Psoas muscle (tissue), 8 donors: ENCODE data around the gene ITGAD. TPM values are rescaled to one million over a fixed set of nuclear protein-coding genes. Genes with fewer than 3 reads are reported as not detected.
A peak's percentile ranks its signal among the peaks of the same experiment; 100 is the strongest.

ENCODE experiments used
- ATAC-seq, 4 donors: fragments of 200-7000 bp; cut with Tn5 transposase; one replicate each; pipeline ENCODE4 v1.9.1; 2020; ENCODE audit warnings: moderate library complexity in 3 of 4, mild to moderate bottlenecking in 2 of 4
- DNase-seq, 2 donors: peaks; one replicate each; pipeline ENCODE4 v3.0.0-alpha.2; 2020
- H3K27ac ChIP-seq: fragments of 200-600 bp; one replicate; pipeline ENCODE4 v1.8.0; 2022
- H3K27me3 ChIP-seq, 3 donors: fragments of 200-600 bp in 1 of 3; one replicate each; pipeline versions ENCODE4 v1.6.1 to v1.8.0; 2013 to 2022; ENCODE audit warnings: low read length in 2 of 3, mild to moderate bottlenecking in 2 of 3, moderate library complexity in 1 of 3; ENCODE audit not compliant: insufficient read depth in 3 of 3
- H3K36me3 ChIP-seq, 2 donors: fragments of 200-600 bp in 1 of 2; one replicate each; pipeline versions ENCODE4 v1.6.1 to v1.8.0; 2013 to 2022; ENCODE audit warnings: low read depth in 1 of 2, mild to moderate bottlenecking in 1 of 2, moderate library complexity in 1 of 2; ENCODE audit not compliant: insufficient read depth in 1 of 2
- H3K4me1 ChIP-seq: fragments of 200-600 bp; one replicate; pipeline ENCODE4 v1.8.0; 2022
- H3K4me3 ChIP-seq: fragments of 200-600 bp; one replicate; pipeline ENCODE4 v1.8.0; 2022; ENCODE audit warnings: mild to moderate bottlenecking
- H3K9me3 ChIP-seq: fragments of 200-600 bp; one replicate; pipeline ENCODE4 v1.8.0; 2022
- WGBS, 3 donors: extraction: QIAGEN DNeasy Blood & Tissue Kit; methylation state at CpG; one replicate each; pipeline versions ENCODE4 v1.1.6 to v1.1.7; 2013; 5-methylcytosine and 5-hydroxymethylcytosine counted together
- intact Hi-C, 2 donors: fragments of 100-400 bp; cut with DNase I; formaldehyde crosslinking; loops; one replicate each; pipeline versions ENCODE4 v1.11.0 to v1.14.2; 2022
- polyA plus RNA-seq, 3 donors: library from polyadenylated mRNA; stranded (reverse); fragments of 200-250 nt; gene quantifications; one replicate each; pipeline ENCODE4 v1.2.3, GENCODE V29; 2013
- total RNA-seq, 4 donors: library from RNA; stranded (reverse); fragmentation: NEBNext Ultra II Directional in 2 of 4; extraction: Animal tissue kit (Norgen Biotek cat#: 25700) in 2 of 4; gene quantifications; one replicate each; pipeline versions ENCODE4 v1.2.1 to v1.2.4, GENCODE V29; 2021 to 2023
- TF ChIP-seq, protein P1 (sequence below): fragments of 200-600 bp; IDR thresholded peaks from one replicate; pipeline ENCODE4 v1.8.0; 2022; ENCODE audit warnings: antibody characterized with exemption
- donor health status: healthy with polysubstance abuse.
- donor health status: DM: no; HTN: no; CAD: no; lungs with moderate emphysema.
- donor health status: Bipolar disorder and iron deficiency.
- donor health status: healthy.
- donor health status: DM: yes; HTN: yes; CAD: no.
- donor health status: DM: no; HTN: no; CAD: no.
- donor health status: DM: no; HTN: no; CAD: no.
- donor health status: DM: yes; HTN: yes; CAD: no.

Gene ITGAD
- total and polyA plus RNA-seq, 7 donors: 0.01 to 0.42 (median 0.06) TPM; not detected in 3

DNA sequence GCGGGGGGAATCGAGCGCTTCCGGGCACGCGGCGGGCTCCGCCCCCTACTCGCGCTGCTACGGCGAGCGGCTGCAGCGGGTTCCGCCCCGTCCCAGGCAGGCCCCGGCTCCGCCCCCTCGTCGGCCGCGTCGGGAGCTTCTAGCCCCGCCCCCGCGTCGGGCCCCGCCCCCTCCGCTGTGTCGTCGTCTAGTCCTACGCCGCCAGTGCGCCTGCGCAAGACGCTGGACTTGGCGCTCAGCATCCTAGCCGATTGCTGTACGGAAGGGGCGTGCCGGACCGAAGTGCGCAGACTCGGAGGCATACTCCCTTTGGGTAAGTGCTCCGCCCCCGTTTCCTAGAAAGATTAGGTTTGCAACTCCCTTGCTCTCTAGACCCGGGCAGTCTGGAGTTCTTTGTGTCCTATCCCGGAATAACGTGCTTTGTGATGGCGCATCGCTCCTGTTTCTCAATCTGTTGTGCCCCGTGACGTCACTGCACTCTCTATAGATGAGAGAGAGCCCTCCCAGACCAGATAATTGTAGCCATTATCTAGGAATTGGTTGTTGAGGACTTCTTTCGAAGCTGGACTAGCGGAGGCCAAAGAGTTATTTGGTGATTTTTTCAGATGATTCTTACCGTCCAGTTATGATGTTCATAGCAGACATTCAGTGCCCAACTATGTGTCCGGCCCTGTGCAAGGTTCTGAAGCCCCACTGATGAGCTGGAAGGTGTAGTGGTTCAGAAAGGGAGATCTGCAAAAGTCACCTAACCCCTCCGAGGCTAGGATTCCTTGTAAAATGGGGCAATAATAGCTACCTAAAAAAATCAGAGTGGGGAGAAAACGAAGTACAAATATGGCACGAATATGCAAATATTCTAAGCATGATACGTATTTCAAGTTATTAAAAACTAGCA, 66.8 kb downstream of the ITGAD start:
- TF ChIP-seq, protein P1, sequence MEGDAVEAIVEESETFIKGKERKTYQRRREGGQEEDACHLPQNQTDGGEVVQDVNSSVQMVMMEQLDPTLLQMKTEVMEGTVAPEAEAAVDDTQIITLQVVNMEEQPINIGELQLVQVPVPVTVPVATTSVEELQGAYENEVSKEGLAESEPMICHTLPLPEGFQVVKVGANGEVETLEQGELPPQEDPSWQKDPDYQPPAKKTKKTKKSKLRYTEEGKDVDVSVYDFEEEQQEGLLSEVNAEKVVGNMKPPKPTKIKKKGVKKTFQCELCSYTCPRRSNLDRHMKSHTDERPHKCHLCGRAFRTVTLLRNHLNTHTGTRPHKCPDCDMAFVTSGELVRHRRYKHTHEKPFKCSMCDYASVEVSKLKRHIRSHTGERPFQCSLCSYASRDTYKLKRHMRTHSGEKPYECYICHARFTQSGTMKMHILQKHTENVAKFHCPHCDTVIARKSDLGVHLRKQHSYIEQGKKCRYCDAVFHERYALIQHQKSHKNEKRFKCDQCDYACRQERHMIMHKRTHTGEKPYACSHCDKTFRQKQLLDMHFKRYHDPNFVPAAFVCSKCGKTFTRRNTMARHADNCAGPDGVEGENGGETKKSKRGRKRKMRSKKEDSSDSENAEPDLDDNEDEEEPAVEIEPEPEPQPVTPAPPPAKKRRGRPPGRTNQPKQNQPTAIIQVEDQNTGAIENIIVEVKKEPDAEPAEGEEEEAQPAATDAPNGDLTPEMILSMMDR: no peak
- peak; percentile 81 to 87 (median 83) for ATAC-seq
- no peaks in the 10 kb centered on the region for H3K27me3 ChIP-seq
- peak; percentile 100 for DNase-seq
- peaks cover 47% of the 10 kb centered on the region for H3K4me1 ChIP-seq
- H3K27ac ChIP-seq: peak overlapping the region; percentile 100
- 2 to 3% (median 2%) methylated on average over 46 to 61 of the region's 61 CpGs for WGBS, 3 donors
- H3K36me3 ChIP-seq: peaks cover 9 to 42% of the 10 kb centered on the region in 2 donors
- intact Hi-C loops: loop anchor here (2.0 to 10.0 kb wide), 4 partner anchors 49 to 405 kb away; partner anchors contain the start of genes PYDC1 (in 1 of the 2), RUSF1 (in 1 of the 2) and TRIM72 (in 1 of the 2)
- H3K4me3 ChIP-seq: peak overlapping the region; percentile 98
- no peaks in the 10 kb centered on the region for H3K9me3 ChIP-seq

DNA sequence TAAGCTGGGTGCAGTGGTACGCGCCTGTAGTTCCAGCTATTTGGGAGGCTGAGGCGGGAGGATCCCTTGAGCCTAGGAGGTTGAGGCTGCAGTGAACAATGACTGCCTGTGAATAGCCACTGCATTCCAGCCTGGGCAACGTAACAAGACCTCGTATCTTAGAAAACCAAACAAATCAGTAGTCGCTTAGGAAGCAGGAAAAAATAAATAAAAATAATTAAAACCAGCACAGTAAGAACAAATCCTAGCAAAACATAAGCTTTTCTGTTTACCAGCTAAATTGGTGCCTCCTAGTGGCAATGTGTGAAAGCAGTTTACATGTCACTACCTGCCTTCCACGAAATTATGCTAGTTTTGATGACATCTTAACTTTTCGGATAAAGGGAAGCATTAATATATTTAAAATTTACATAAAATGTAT, 67.5 kb downstream of the ITGAD start:
- Histone ChIP-seq H3K36me3 (peaks cover 9 to 49% of the 10 kb centered on the region in 2 donors), H3K27me3 (no peaks in the 10 kb centered on the region), H3K4me1 (peaks cover 41% of the 10 kb centered on the region), H3K27ac (peak overlapping the region; percentile 100), H3K9me3 (no peaks in the 10 kb centered on the region), H3K4me3 (peak overlapping the region; percentile 98)
- intact Hi-C loops: loop anchor here in 1 of 2 donors (10.0 kb wide), 2 partner anchors 244 to 404 kb away; no protein-coding TSS in a partner anchor
- 58 to 61% (median 60%) methylated on average over 8 of the region's 8 CpGs for WGBS, 3 donors
- ATAC-seq: no peak
- peak in 1 of 2 donors; percentile 53 for DNase-seq
- TF ChIP-seq, protein P1: peak; percentile 48

DNA sequence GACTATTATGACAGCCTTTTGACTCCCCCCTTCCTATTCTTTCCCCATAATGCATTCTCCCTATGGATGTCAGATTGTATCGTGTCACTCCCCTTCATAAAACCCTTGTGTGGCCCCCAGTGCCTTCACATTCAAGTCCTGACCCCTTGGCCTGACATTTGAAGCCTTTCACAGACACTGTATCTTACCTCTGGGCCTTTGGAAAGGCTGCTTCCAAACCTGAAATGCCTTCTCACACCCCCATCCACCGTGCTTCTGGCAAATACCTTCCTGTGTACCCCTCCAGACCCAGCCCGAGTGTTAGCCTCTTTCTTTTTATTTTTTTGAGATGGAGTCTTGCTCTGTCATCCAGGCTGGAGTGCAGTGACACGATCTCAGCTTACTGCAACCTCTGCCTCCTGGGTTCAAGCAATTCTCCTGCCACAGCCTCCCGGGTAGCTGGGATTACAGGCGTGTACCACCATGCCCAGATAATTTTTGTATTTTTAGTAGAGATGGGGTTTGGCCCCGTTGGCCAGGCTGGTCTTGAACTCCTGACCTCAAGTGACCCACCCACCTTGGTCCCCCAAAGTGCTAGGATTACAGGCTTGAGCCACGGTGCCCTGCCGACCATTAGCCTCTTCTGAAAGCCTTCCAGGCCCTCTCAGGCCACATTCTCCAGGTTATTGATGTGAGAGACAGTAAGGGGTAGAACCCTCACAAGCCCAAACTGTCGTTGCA, 68.2 kb downstream of the ITGAD start:
- DNase-seq: peak in 1 of 2 donors; percentile 39

More for the DNA sequence above, 68.2 kb downstream of the ITGAD start:
- no peak overlapping the region for H3K4me3 ChIP-seq
- peaks cover 9 to 57% of the 10 kb centered on the region in 2 donors for H3K36me3 ChIP-seq
- WGBS, 3 donors: 82 to 87% (median 85%) methylated on average over 10 of the region's 10 CpGs
- intact Hi-C loops: loop anchor here in 1 of 2 donors (10.0 kb wide), 2 partner anchors 243 to 403 kb away; no protein-coding TSS in a partner anchor
- peaks cover 33% of the 10 kb centered on the region for H3K4me1 ChIP-seq
- H3K9me3 ChIP-seq: no peaks in the 10 kb centered on the region
- ATAC-seq: no peak
- no peak overlapping the region for H3K27ac ChIP-seq
- TF ChIP-seq, protein P1: no peak
- H3K27me3 ChIP-seq: no peaks in the 10 kb centered on the region
